HG03097 (cell line): ENCODE measurements around the gene MYLK4.

ENCODE experiments used
- ATAC-seq: cut with Tn5 transposase; IDR thresholded peaks from one replicate; pipeline ENCODE4 v1.9.1; 2021; ENCODE audit not compliant: unreplicated experiment, low FRiP score

Gene MYLK4

GRCh38 chr6:2712102-2712501, 38.6 kb downstream of the MYLK4 start:
- ATAC-seq, result no peak

GRCh38 chr6:2710412-2710811, 40.3 kb downstream of the MYLK4 start:
- no peak for ATAC-seq

- no peak for ATAC-seq
Measured at GRCh38 chr6:2708456-2708855, 42.3 kb downstream of the MYLK4 start.

- no peak for ATAC-seq
Measured at GRCh38 chr6:2706558-2706957, 44.2 kb downstream of the MYLK4 start.

- no peak for ATAC-seq
Measured at GRCh38 chr6:2705256-2705655, 45.5 kb downstream of the MYLK4 start.

- no peak for ATAC-seq
Measured at GRCh38 chr6:2697291-2697690, 53.4 kb downstream of the MYLK4 start.

GRCh38 chr6:2695454-2696095, 55.1 kb downstream of the MYLK4 start:
- no peak for ATAC-seq

- ATAC-seq, result no peak
Measured at GRCh38 chr6:2693231-2693630, 57.5 kb downstream of the MYLK4 start.

GRCh38 chr6:2688401-2689064, 62.2 kb downstream of the MYLK4 start:
- ATAC-seq, result no peak

GRCh38 chr6:2687456-2687855, 63.3 kb downstream of the MYLK4 start:
- no peak for ATAC-seq

- ATAC-seq, result no peak
Measured at GRCh38 chr6:2686515-2686914, 64.2 kb downstream of the MYLK4 start.

GRCh38 chr6:2684766-2685754, 65.7 kb downstream of the MYLK4 start:
- no peak for ATAC-seq

- ATAC-seq, result no peak
Measured at GRCh38 chr6:2684103-2684749, 66.5 kb downstream of the MYLK4 start.

GRCh38 chr6:2680264-2680922, 70.3 kb downstream of the MYLK4 start:
- no peak for ATAC-seq

GRCh38 chr6:2677080-2677593, 73.6 kb downstream of the MYLK4 start:
- no peak for ATAC-seq

GRCh38 chr6:2676048-2676447, 74.7 kb downstream of the MYLK4 start:
- ATAC-seq, result no peak

GRCh38 chr6:2674857-2675256, 75.9 kb downstream of the MYLK4 start:
- no peak for ATAC-seq

- no peak for ATAC-seq
Measured at GRCh38 chr6:2669067-2669700, 81.5 kb downstream of the MYLK4 start.

- ATAC-seq, result no peak
Measured at GRCh38 chr6:2667617-2668016, 83.1 kb downstream of the MYLK4 start.
